ENCODE measurements around the gene NKAPL.

- no peak for TF ChIP-seq CTCF (IDR thresholded peaks at IDR 0.05)
- TF ChIP-seq RCOR1 (IDR thresholded peaks at IDR 0.05; ENCODE audit: low read depth, low read length), result no peak
- TF ChIP-seq MAX (IDR thresholded peaks at IDR 0.05), result no peak
- no peak for TF ChIP-seq PBX3 (IDR thresholded peaks at IDR 0.05)
- no peak for TF ChIP-seq POLR2AphosphoS2 (conservative IDR thresholded peaks at IDR 0.05; ENCODE audit: low read length)
- no peak for TF ChIP-seq RAD21 (conservative IDR thresholded peaks at IDR 0.05 in 1 of 2, IDR thresholded peaks at IDR 0.05 in 1 of 2)
- TF ChIP-seq E2F6 (IDR thresholded peaks at IDR 0.05; ENCODE audit: borderline replicate concordance, low read depth), result no peak
- no peak for TF ChIP-seq JUNB (IDR thresholded peaks at IDR 0.05)
- no peak for TF ChIP-seq BCL3 (IDR thresholded peaks at IDR 0.05)
- no peak for TF ChIP-seq RFX5 (IDR thresholded peaks at IDR 0.05)
- no peak for TF ChIP-seq POLR2A (IDR thresholded peaks at IDR 0.05; ENCODE audit: low read length)
- no peak for TF ChIP-seq HDAC2 (IDR thresholded peaks at IDR 0.05)
- no peak for TF ChIP-seq EP300 (IDR thresholded peaks at IDR 0.05)
Measured at GRCh38 chr6:28280595-28281287, 21.6 kb downstream of the NKAPL start.

All from A549 (cell line).